Measurements from ENCODE around the gene LMO3. TPM values are rescaled to one million over a fixed set of nuclear protein-coding genes. Genes with fewer than 3 reads are reported as not detected.

LMO3 gene
- total and polyA plus RNA-seq, 2 of the 13 experiments (the other 11 are each of a cell fraction or from before 2014, with no cell fraction given) = not detected

GRCh38 chr12:16562921-16563320, 43.0 kb downstream of the LMO3 start:
- Histone ChIP-seq H3K4me2 (ENCODE audit: low read depth, low read length) (no peak overlapping the region), H2AFZ (ENCODE audit: low read length) (no peak overlapping the region), H3K9ac (ENCODE audit: insufficient read depth, low read depth, low read length) (no peak overlapping the region), H3K4me3 (replicated peaks in 1 of 3; ENCODE audit: insufficient read depth in 1 of 3, low read depth in 2 of 3, low read length in 3 of 3) (no peak overlapping the region), H3K9me3 (ENCODE audit: low read length) (no peaks in the 10 kb centered on the region), H3K79me2 (ENCODE audit: insufficient read depth, low read length) (no peaks in the 10 kb centered on the region), H3K27me3 (ENCODE audit: control insufficient read depth in 1 of 2, insufficient read depth in 2 of 2, low read length in 2 of 2) (no peaks in the 10 kb centered on the region; a peak in 1 of 5 replicates), H3K4me1 (ENCODE audit: insufficient read depth, low read length) (no peaks in the 10 kb centered on the region), H3K36me3 (replicated peaks in 1 of 2; ENCODE audit: control insufficient read depth in 1 of 2, insufficient read depth in 2 of 2, low read length in 2 of 2) (no peaks in the 10 kb centered on the region), H3K27ac (ENCODE audit: extremely low read length, insufficient read depth, low read length) (no peak overlapping the region), H4K20me1 (ENCODE audit: insufficient read depth, low read length) (no peaks in the 10 kb centered on the region)
- no peak for FAIRE-seq
- in situ Hi-C loops (cut with HindIII; ENCODE audit: extremely low pct_ligation_motif_present, low pct_unique_long_range_greater_than_20kb) (no loop called here), intact Hi-C loops (cut with micrococcal nuclease; ENCODE audit: unreplicated experiment) (no loop called here)
- no peak for ATAC-seq
- 72% methylated on average over 6 of the region's 6 CpGs for WGBS (ENCODE audit: low lambda C conversion rate)
- no TSS peak for BruUV-seq (replicated peaks)
- ChIA-PET CTCF (ENCODE audit: low intra/inter-chr PET ratio, low total read pairs) (no interaction called here), POLR2A (no interaction called here)
- DNase-seq (ENCODE audit: low spot score) = no peak
- TF ChIP-seq ARHGAP35 (CRISPR knock-in tag; IDR thresholded peaks at IDR 0.05; ENCODE audit: borderline replicate concordance) (no peak), ZNF615 (CRISPR knock-in tag; IDR thresholded peaks at IDR 0.05; ENCODE audit: borderline replicate concordance) (no peak), SOX6 (IDR thresholded peaks at IDR 0.05) (no peak), SOX6 (CRISPR knock-in tag; IDR thresholded peaks at IDR 0.05) (no peak), ZNF639 (CRISPR knock-in tag; conservative IDR thresholded peaks at IDR 0.05) (no peak), ZNF510 (CRISPR knock-in tag; IDR thresholded peaks at IDR 0.05; ENCODE audit: low read depth) (no peak), CCAR2 (optimal IDR thresholded peaks at IDR 0.05; ENCODE audit: low read depth, low read length) (no peak), ZNF737 (CRISPR knock-in tag; IDR thresholded peaks at IDR 0.05; ENCODE audit: borderline replicate concordance) (no peak), RFX1 (IDR thresholded peaks at IDR 0.05) (no peak)
- TF ChIP-seq, protein P1, sequence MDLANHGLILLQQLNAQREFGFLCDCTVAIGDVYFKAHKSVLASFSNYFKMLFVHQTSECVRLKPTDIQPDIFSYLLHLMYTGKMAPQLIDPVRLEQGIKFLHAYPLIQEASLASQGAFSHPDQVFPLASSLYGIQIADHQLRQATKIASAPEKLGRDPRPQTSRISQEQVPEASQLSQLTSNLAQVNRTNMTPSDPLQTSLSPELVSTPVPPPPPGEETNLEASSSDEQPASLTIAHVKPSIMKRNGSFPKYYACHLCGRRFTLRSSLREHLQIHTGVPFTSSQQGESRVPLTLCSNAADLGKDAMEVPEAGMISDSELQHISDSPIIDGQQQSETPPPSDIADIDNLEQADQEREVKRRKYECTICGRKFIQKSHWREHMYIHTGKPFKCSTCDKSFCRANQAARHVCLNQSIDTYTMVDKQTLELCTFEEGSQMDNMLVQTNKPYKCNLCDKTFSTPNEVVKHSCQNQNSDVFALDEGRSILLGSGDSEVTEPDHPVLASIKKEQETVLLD (CRISPR knock-in tag; IDR thresholded peaks at IDR 0.05; ENCODE audit: low read depth) = no peak

Measured in HepG2 (cell line).